ENCODE results near the gene SLC6A6.
"Not testable (repeated sequence)": the region's sequence is repeated elsewhere in the genome, so short reads cannot be mapped to it uniquely, and the experiment has no call there.

SLC6A6 gene

GRCh38 chr3:14404631-14405359 is 2.4 kb downstream of the SLC6A6 start:
- Histone ChIP-seq H3K4me1 (ENCODE audit: control insufficient read depth, low read depth, low read length) (peaks cover 25% of the 10 kb centered on the region), H3K9me3 (ENCODE audit: control insufficient read depth, low read depth, low read length) (no peaks in the 10 kb centered on the region), H3K4me3 (ENCODE audit: low read length) (peak overlapping the region; percentile 98), H3K27ac (ENCODE audit: low read length) (no peak overlapping the region), H3K9ac (ENCODE audit: low read length) (no peak overlapping the region), H3K36me3 (ENCODE audit: control insufficient read depth, low read depth, low read length) (peaks cover 3% of the 10 kb centered on the region), H3K27me3 (ENCODE audit: control insufficient read depth, insufficient read depth, low read length) (no peaks in the 10 kb centered on the region)

DNA sequence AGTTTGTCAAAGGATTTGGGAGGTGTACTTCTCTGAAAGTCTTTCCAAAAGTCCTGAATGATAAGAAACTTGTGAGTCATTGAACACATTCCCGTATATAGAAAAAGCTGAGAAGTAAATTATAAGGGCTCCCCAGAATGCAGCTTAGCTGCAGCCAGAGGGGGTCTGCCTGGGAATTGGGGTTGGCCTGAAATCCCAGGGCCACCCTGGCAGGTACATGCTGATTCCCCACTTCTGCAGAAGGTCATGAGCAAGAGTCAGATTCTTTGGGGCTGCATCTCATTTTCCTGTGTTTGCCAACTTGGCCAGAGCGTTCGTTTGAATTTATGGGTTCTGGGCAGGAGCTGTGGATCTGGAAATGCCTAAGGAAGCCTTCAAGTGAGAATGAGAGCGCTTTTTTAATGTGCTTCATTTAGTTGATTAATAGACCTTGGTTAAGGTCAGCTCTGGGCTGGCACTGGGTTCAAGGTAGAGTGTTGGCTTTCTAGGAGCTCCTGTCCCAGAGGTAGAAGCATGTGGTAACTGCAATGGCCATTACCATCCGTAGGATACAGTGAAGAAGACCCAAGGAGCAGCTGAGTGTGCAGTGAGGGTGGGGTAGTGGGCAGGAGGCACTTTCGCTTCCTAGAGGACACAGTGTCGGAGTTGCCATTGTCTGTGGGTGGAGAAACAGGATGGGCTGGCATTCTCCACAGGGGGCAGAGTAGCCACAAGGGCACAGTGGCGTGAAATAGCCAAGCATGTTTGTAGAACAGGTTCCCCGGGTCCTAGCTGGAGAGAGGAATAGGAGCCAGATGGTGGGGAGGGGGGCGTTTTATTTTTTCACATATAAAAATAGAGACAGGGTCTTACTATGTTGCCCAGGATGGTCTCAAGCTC is 3.2 kb downstream of the SLC6A6 start:
- no peak overlapping the region for H3K27ac ChIP-seq (ENCODE audit: low read length)
- no peak overlapping the region for H3K4me3 ChIP-seq (ENCODE audit: low read length)
- no peaks in the 10 kb centered on the region for H3K27me3 ChIP-seq (ENCODE audit: control insufficient read depth, insufficient read depth, low read length)
- no peak overlapping the region for H3K9ac ChIP-seq (ENCODE audit: low read length)
- H3K9me3 ChIP-seq (ENCODE audit: control insufficient read depth, low read depth, low read length) = no peaks in the 10 kb centered on the region
- peaks cover 4% of the 10 kb centered on the region for H3K36me3 ChIP-seq (ENCODE audit: control insufficient read depth, low read depth, low read length)
- H3K4me1 ChIP-seq (ENCODE audit: control insufficient read depth, low read depth, low read length) = peaks cover 25% of the 10 kb centered on the region

DNA sequence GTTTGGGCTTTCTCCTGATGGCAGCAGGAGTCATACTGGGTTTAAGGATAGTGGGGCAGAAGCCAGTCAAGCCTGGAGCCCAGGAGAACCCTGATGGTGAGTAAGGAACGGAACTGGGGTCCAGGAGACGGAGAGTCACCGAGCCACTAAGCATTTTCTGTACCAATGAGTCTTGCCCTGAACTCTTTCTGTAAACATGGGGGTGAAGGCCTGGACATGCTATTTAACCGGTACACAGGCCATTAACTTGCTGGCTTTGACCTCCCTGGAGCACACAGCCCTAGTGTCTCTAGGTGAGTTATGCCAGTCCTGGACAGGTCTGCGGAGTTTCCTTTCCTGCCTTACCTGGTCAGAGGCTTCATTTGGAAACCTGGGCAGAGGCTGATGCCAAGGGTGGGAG is 3.9 kb downstream of the SLC6A6 start:
- no peaks in the 10 kb centered on the region for H3K27me3 ChIP-seq (ENCODE audit: control insufficient read depth, insufficient read depth, low read length)
- H3K36me3 ChIP-seq (ENCODE audit: control insufficient read depth, low read depth, low read length) = peaks cover 7% of the 10 kb centered on the region
- no peak overlapping the region for H3K27ac ChIP-seq (ENCODE audit: low read length)
- H3K9ac ChIP-seq (ENCODE audit: low read length) = no peak overlapping the region
- H3K9me3 ChIP-seq (ENCODE audit: control insufficient read depth, low read depth, low read length) = no peaks in the 10 kb centered on the region
- no peak overlapping the region for H3K4me3 ChIP-seq (ENCODE audit: low read length)
- peaks cover 25% of the 10 kb centered on the region for H3K4me1 ChIP-seq (ENCODE audit: control insufficient read depth, low read depth, low read length)

- peaks cover 7% of the 10 kb centered on the region for H3K36me3 ChIP-seq (ENCODE audit: control insufficient read depth, low read depth, low read length)
- peaks cover 27% of the 10 kb centered on the region for H3K4me1 ChIP-seq (ENCODE audit: control insufficient read depth, low read depth, low read length)
- no peaks in the 10 kb centered on the region for H3K9me3 ChIP-seq (ENCODE audit: control insufficient read depth, low read depth, low read length)
- no peak overlapping the region for H3K9ac ChIP-seq (ENCODE audit: low read length)
- no peaks in the 10 kb centered on the region for H3K27me3 ChIP-seq (ENCODE audit: control insufficient read depth, insufficient read depth, low read length)
- no peak overlapping the region for H3K4me3 ChIP-seq (ENCODE audit: low read length)
- no peak overlapping the region for H3K27ac ChIP-seq (ENCODE audit: low read length)
Measured at GRCh38 chr3:14406766-14407165, 4.4 kb downstream of the SLC6A6 start.

GRCh38 chr3:14407203-14407602 is 4.8 kb downstream of the SLC6A6 start:
- no peak overlapping the region for H3K27ac ChIP-seq (ENCODE audit: low read length)
- peaks cover 7% of the 10 kb centered on the region for H3K36me3 ChIP-seq (ENCODE audit: control insufficient read depth, low read depth, low read length)
- H3K9me3 ChIP-seq (ENCODE audit: control insufficient read depth, low read depth, low read length) = no peaks in the 10 kb centered on the region
- H3K27me3 ChIP-seq (ENCODE audit: control insufficient read depth, insufficient read depth, low read length) = no peaks in the 10 kb centered on the region
- H3K4me3 ChIP-seq (ENCODE audit: low read length) = no peak overlapping the region
- peaks cover 28% of the 10 kb centered on the region for H3K4me1 ChIP-seq (ENCODE audit: control insufficient read depth, low read depth, low read length)
- H3K9ac ChIP-seq (ENCODE audit: low read length) = no peak overlapping the region

- H3K27ac ChIP-seq (ENCODE audit: low read length); H3K4me3 ChIP-seq (ENCODE audit: low read length); H3K36me3 ChIP-seq (ENCODE audit: control insufficient read depth, low read depth, low read length); H3K9me3 ChIP-seq (ENCODE audit: control insufficient read depth, low read depth, low read length); H3K27me3 ChIP-seq (ENCODE audit: control insufficient read depth, insufficient read depth, low read length); H3K9ac ChIP-seq (ENCODE audit: low read length): not testable (repeated sequence)
- H3K4me1 ChIP-seq (ENCODE audit: control insufficient read depth, low read depth, low read length) = peaks cover 33% of the 10 kb centered on the region
Measured at GRCh38 chr3:14409779-14410063, 7.3 kb downstream of the SLC6A6 start.

DNA sequence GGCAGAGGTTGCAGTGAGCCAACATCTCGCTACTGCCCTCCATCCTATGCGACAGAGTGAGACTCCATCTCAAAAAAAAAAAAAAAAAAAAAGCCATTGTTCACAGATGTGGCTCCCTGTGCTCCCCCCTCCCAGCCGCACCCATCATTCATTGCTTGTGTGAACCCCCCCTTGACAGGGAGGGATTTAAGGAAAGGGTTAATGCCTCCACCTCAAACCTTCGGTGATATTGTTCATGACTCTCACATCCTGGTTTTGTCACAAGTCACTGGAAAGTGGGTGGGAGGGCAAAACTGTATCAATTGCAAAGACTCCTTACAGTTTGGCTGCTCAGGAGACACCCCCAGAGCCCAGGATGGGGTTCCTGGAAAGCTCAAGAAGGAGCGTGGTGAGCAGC is 7.7 kb downstream of the SLC6A6 start:
- Histone ChIP-seq H3K4me1 (ENCODE audit: control insufficient read depth, low read depth, low read length) (peaks cover 29% of the 10 kb centered on the region), H3K9me3 (ENCODE audit: control insufficient read depth, low read depth, low read length) (no peaks in the 10 kb centered on the region), H3K4me3 (ENCODE audit: low read length) (no peak overlapping the region), H3K36me3 (ENCODE audit: control insufficient read depth, low read depth, low read length) (peaks cover 7% of the 10 kb centered on the region), H3K27ac (ENCODE audit: low read length) (no peak overlapping the region), H3K27me3 (ENCODE audit: control insufficient read depth, insufficient read depth, low read length) (no peaks in the 10 kb centered on the region), H3K9ac (ENCODE audit: low read length) (no peak overlapping the region)

DNA sequence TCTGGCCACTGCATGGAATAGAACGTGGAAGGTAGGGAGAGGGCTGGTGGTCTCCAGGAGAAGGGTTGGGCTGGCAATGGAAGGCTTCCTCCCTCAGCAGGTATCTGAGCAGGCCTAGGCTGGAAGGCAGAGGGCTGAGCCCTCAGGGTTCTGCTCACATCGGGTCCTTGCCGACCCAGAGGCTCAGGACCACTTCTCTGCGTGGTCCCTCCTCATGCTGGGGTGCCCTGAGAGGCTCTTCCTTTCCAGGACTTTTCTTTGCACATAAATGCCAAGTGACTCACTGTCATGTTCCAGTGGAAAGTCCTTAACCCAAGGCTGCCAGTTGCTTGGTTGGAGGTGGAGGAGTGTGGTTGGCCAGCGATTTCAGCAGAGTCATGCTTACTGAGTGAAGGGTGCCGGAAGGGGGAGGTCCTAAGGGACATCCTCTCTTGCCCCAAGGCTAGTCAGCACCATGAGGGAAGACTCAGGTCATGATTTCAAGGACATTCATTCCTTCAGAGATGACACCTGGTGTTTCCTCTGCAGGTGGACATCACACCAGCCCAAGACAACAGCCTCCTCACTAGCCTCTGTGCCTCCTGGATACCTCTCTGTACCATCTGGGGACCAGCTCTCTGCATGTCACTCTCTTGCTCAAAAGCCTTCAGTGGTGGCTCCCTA is 8.2 kb downstream of the SLC6A6 start:
- Histone ChIP-seq H3K9me3 (ENCODE audit: control insufficient read depth, low read depth, low read length) (no peaks in the 10 kb centered on the region), H3K4me3 (ENCODE audit: low read length) (no peak overlapping the region), H3K36me3 (ENCODE audit: control insufficient read depth, low read depth, low read length) (peaks cover 7% of the 10 kb centered on the region), H3K9ac (ENCODE audit: low read length) (no peak overlapping the region), H3K27ac (ENCODE audit: low read length) (no peak overlapping the region), H3K4me1 (ENCODE audit: control insufficient read depth, low read depth, low read length) (peaks cover 24% of the 10 kb centered on the region), H3K27me3 (ENCODE audit: control insufficient read depth, insufficient read depth, low read length) (no peaks in the 10 kb centered on the region)

- Histone ChIP-seq H3K36me3 (ENCODE audit: control insufficient read depth, low read depth, low read length) (peaks cover 7% of the 10 kb centered on the region), H3K27ac (ENCODE audit: low read length) (no peak overlapping the region), H3K9ac (ENCODE audit: low read length) (no peak overlapping the region), H3K4me3 (ENCODE audit: low read length) (no peak overlapping the region), H3K4me1 (ENCODE audit: control insufficient read depth, low read depth, low read length) (peaks cover 22% of the 10 kb centered on the region), H3K27me3 (ENCODE audit: control insufficient read depth, insufficient read depth, low read length) (no peaks in the 10 kb centered on the region), H3K9me3 (ENCODE audit: control insufficient read depth, low read depth, low read length) (no peaks in the 10 kb centered on the region)
Measured at GRCh38 chr3:14411166-14411526, 8.7 kb downstream of the SLC6A6 start.

GRCh38 chr3:14411988-14412387 is 9.6 kb downstream of the SLC6A6 start:
- Histone ChIP-seq H3K9me3 (ENCODE audit: control insufficient read depth, low read depth, low read length) (no peaks in the 10 kb centered on the region), H3K4me3 (ENCODE audit: low read length) (no peak overlapping the region), H3K36me3 (ENCODE audit: control insufficient read depth, low read depth, low read length) (peaks cover 13% of the 10 kb centered on the region), H3K27ac (ENCODE audit: low read length) (no peak overlapping the region), H3K4me1 (ENCODE audit: control insufficient read depth, low read depth, low read length) (peaks cover 22% of the 10 kb centered on the region), H3K9ac (ENCODE audit: low read length) (no peak overlapping the region), H3K27me3 (ENCODE audit: control insufficient read depth, insufficient read depth, low read length) (no peaks in the 10 kb centered on the region)

- H3K27ac ChIP-seq (ENCODE audit: low read length) = no peak overlapping the region
- H3K4me3 ChIP-seq (ENCODE audit: low read length) = peak overlapping the region; percentile 8
- H3K36me3 ChIP-seq (ENCODE audit: control insufficient read depth, low read depth, low read length) = peaks cover 12% of the 10 kb centered on the region
- H3K9ac ChIP-seq (ENCODE audit: low read length) = no peak overlapping the region
- H3K27me3 ChIP-seq (ENCODE audit: control insufficient read depth, insufficient read depth, low read length) = no peaks in the 10 kb centered on the region
- H3K9me3 ChIP-seq (ENCODE audit: control insufficient read depth, low read depth, low read length) = no peaks in the 10 kb centered on the region
- peaks cover 25% of the 10 kb centered on the region for H3K4me1 ChIP-seq (ENCODE audit: control insufficient read depth, low read depth, low read length)
Measured at GRCh38 chr3:14412831-14413380, 10.5 kb downstream of the SLC6A6 start.
